Caco-2 (cell line): ENCODE results near the gene CD151. TPM values are rescaled to one million over a fixed set of nuclear protein-coding genes. Genes with fewer than 3 reads are reported as not detected.

Experiments used
- BruUV-seq: library from RNA; stranded (reverse); fragments of 400-500 nt; replicated peaks from 2 replicates; lab custom pipeline; 2021; lab: Mats Ljungman, UMichigan
- CTCF ChIA-PET: fragments of 300-600 bp; sonication (Branson Sonifier 250); formaldehyde crosslinking; loops from one replicate; lab custom pipeline; 2022; ENCODE audit warnings: antibody characterized with exemption; lab: Charles Lee
- POLR2A ChIA-PET: fragments of 300-600 bp; sonication (Branson Sonifier 250); formaldehyde crosslinking; loops from one replicate; lab custom pipeline; 2022; ENCODE audit warnings: antibody characterized with exemption; lab: Charles Lee
- DNase-seq, 2 experiments: peaks; one replicate each; pipeline versions ENCODE4 v3.0.0 to v3.0.0-alpha.2; 2020 to 2022
- H3K27me3 ChIP-seq: replicated peaks from 2 replicates; pipeline ENCODE4 v1.6.0; 2011; ENCODE audit warnings: low read length; ENCODE audit not compliant: control insufficient read depth, insufficient read depth
- H3K36me3 ChIP-seq: 2 replicates; pipeline ENCODE4 v1.5.1; 2011; ENCODE audit warnings: low read length; ENCODE audit not compliant: control insufficient read depth, insufficient read depth
- H3K4me1 ChIP-seq: fragments of 250-450 bp; sonication (Bioruptor Pico); 2 replicates; pipeline ENCODE4 v1.5.1; 2020; ENCODE audit warnings: mild to moderate bottlenecking
- H3K4me3 ChIP-seq: 2 replicates; pipeline ENCODE4 v1.5.1; 2011; ENCODE audit warnings: low read depth, mild to moderate bottlenecking, control low read depth, low read length
- H3K9me3 ChIP-seq: fragments of 250-450 bp; sonication (Bioruptor Pico); 2 replicates; pipeline ENCODE4 v1.5.1; 2020; ENCODE audit warnings: mild to moderate bottlenecking, moderate library complexity
- H3K27ac Mint-ChIP-seq: one replicate; pipeline ENCODE4 v1.8.0; 2022; ENCODE audit warnings: mixed read lengths; ENCODE audit not compliant: unreplicated experiment
- H3K27me3 Mint-ChIP-seq: one replicate; pipeline ENCODE4 v1.8.0; 2022; ENCODE audit warnings: mixed read lengths; ENCODE audit not compliant: insufficient read depth, unreplicated experiment
- H3K36me3 Mint-ChIP-seq: one replicate; pipeline ENCODE4 v1.8.0; 2022; ENCODE audit warnings: mild to moderate bottlenecking, mixed read lengths; ENCODE audit not compliant: insufficient read depth, unreplicated experiment
- H3K4me1 Mint-ChIP-seq: one replicate; pipeline ENCODE4 v1.8.0; 2022; ENCODE audit warnings: low read depth, mixed read lengths; ENCODE audit not compliant: unreplicated experiment
- H3K4me3 Mint-ChIP-seq: one replicate; pipeline ENCODE4 v1.8.0; 2022; ENCODE audit warnings: mild to moderate bottlenecking, moderate library complexity, mixed read lengths; ENCODE audit not compliant: unreplicated experiment
- H3K9me3 Mint-ChIP-seq: one replicate; pipeline ENCODE4 v1.8.0; 2022; ENCODE audit warnings: mixed read lengths; ENCODE audit not compliant: unreplicated experiment
- intact Hi-C: fragments of 100-400 bp; cut with micrococcal nuclease; formaldehyde crosslinking; loops from one replicate; pipeline ENCODE4 v1.10.0; 2022; ENCODE audit not compliant: unreplicated experiment
- total RNA-seq: library from RNA; stranded (reverse); gene quantifications from 2 replicates; pipeline ENCODE4 v1.2.3, GENCODE V29; 2022
- TF ChIP-seq, protein P1 (sequence below), 2 experiments: fragments of 200-600 bp in 1 of 2; IDR thresholded peaks; 1 replicate in 1 of 2; 2 replicates in 1 of 2; pipeline versions ENCODE4 v1.5.1 to v1.8.0; 2011 to 2022; ENCODE audit warnings: antibody characterized with exemption in 1 of 2, control low read depth in 1 of 2, inconsistent platforms in 1 of 2, low read depth in 1 of 2, low read length in 1 of 2, mild to moderate bottlenecking in 1 of 2, moderate library complexity in 1 of 2; ENCODE audit not compliant: insufficient read depth in 1 of 2, severe bottlenecking in 1 of 2, unreplicated experiment in 1 of 2

Gene CD151
- total RNA-seq, 1 experiment from 2014 or later = 268 TPM

DNA sequence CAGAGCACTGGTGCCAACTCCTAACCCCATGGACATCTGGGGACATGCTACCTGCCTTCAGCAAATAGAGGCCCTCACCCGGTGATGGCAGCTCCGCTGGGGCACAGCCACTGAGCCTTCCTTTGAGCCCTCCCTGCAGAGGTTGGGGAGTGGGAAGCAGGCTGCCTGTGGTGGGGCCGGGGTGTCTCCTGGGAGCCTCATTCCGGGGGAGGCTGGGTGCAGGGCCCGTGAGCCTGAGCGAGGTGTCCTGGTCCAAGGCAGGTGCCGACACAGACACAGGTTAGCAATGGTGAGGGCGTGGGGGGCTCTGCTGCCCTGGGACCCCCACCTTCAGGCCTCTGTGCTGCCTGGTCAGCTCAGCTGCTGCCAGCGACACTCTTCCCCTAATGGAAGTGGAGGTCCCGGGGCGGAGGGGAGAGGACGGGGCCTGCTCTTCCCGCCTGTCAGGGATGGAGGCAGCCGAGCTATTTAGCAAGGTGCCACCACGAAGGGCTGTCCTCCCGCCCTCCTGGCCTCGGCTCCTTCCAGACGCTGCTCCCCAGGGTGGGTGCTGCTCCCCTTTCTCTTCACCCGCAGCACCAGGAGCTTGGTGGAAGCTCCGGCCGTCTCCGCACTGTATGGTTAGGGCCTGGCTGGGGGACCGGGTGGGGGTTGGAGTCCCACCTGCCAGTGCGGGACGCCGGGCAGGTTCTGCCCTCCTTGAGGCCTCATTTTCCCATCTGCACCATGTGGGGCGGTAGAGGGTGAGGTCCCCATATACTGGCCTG is 21.1 kb downstream of the CD151 start:
- ChIA-PET CTCF (no interaction called here), POLR2A (no interaction called here)
- H3K9me3 ChIP-seq = no peaks in the 10 kb centered on the region
- DNase-seq = no peak
- no peak overlapping the region for H3K4me3 Mint-ChIP-seq
- intact Hi-C loops = no loop called here
- BruUV-seq = no TSS peak
- H3K9me3 Mint-ChIP-seq = no peaks in the 10 kb centered on the region
- no peaks in the 10 kb centered on the region for H3K4me1 Mint-ChIP-seq
- no peak overlapping the region for H3K4me3 ChIP-seq
- no peaks in the 10 kb centered on the region for H3K27me3 ChIP-seq
- peaks cover 57% of the 10 kb centered on the region for H3K36me3 Mint-ChIP-seq
- TF ChIP-seq, protein P1, sequence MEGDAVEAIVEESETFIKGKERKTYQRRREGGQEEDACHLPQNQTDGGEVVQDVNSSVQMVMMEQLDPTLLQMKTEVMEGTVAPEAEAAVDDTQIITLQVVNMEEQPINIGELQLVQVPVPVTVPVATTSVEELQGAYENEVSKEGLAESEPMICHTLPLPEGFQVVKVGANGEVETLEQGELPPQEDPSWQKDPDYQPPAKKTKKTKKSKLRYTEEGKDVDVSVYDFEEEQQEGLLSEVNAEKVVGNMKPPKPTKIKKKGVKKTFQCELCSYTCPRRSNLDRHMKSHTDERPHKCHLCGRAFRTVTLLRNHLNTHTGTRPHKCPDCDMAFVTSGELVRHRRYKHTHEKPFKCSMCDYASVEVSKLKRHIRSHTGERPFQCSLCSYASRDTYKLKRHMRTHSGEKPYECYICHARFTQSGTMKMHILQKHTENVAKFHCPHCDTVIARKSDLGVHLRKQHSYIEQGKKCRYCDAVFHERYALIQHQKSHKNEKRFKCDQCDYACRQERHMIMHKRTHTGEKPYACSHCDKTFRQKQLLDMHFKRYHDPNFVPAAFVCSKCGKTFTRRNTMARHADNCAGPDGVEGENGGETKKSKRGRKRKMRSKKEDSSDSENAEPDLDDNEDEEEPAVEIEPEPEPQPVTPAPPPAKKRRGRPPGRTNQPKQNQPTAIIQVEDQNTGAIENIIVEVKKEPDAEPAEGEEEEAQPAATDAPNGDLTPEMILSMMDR (IDR thresholded peaks at IDR 0.05; ENCODE audit: insufficient read depth in 1 of 2, low read depth in 1 of 2, low read length in 1 of 2, severe bottlenecking in 1 of 2, unreplicated experiment in 1 of 2) = no peak
- H3K4me1 ChIP-seq = peaks cover 17% of the 10 kb centered on the region
- no peak overlapping the region for H3K27ac Mint-ChIP-seq
- H3K36me3 ChIP-seq = no peaks in the 10 kb centered on the region
- no peaks in the 10 kb centered on the region for H3K27me3 Mint-ChIP-seq

- Mint-ChIP-seq H3K9me3 (no peaks in the 10 kb centered on the region), H3K4me3 (no peak overlapping the region), H3K27ac (no peak overlapping the region), H3K27me3 (no peaks in the 10 kb centered on the region), H3K36me3 (peaks cover 56% of the 10 kb centered on the region), H3K4me1 (no peaks in the 10 kb centered on the region)
- CTCF ChIA-PET = interaction anchor here (0.6 kb wide), 1 partner anchor 16 kb away, joined by 3 read pairs; no protein-coding TSS in a partner anchor
- H3K36me3 ChIP-seq = no peaks in the 10 kb centered on the region
- DNase-seq = no peak
- H3K27me3 ChIP-seq = no peaks in the 10 kb centered on the region
- POLR2A ChIA-PET = interaction anchor here (0.7 kb wide), 1 partner anchor 27 kb away, joined by 3 read pairs; no protein-coding TSS in a partner anchor
- H3K4me1 ChIP-seq = peaks cover 12% of the 10 kb centered on the region
- intact Hi-C loops = no loop called here
- TF ChIP-seq, protein P1 (IDR thresholded peaks at IDR 0.05; ENCODE audit: insufficient read depth in 1 of 2, low read depth in 1 of 2, low read length in 1 of 2, severe bottlenecking in 1 of 2, unreplicated experiment in 1 of 2) = no peak
- no TSS peak for BruUV-seq
- H3K4me3 ChIP-seq = no peak overlapping the region
- H3K9me3 ChIP-seq = no peaks in the 10 kb centered on the region
Measured at GRCh38 chr11:854601-855329, 22.0 kb downstream of the CD151 start.

- H3K9me3 Mint-ChIP-seq = no peaks in the 10 kb centered on the region
- POLR2A ChIA-PET = interaction anchor here (0.7 kb wide), 1 partner anchor 28 kb away, joined by 3 read pairs; no protein-coding TSS in a partner anchor
Measured at GRCh38 chr11:855330-855674, 22.6 kb downstream of the CD151 start.

More at GRCh38 chr11:855330-855674, 22.6 kb downstream of the CD151 start:
- H3K27me3 Mint-ChIP-seq = no peaks in the 10 kb centered on the region
- DNase-seq = no peak
- intact Hi-C loops = no loop called here
- H3K27ac Mint-ChIP-seq = no peak overlapping the region
- TF ChIP-seq, protein P1 (IDR thresholded peaks at IDR 0.05; ENCODE audit: insufficient read depth in 1 of 2, low read depth in 1 of 2, low read length in 1 of 2, severe bottlenecking in 1 of 2, unreplicated experiment in 1 of 2) = no peak
- peaks cover 57% of the 10 kb centered on the region for H3K36me3 Mint-ChIP-seq
- no peak overlapping the region for H3K4me3 Mint-ChIP-seq
- Histone ChIP-seq H3K9me3 (no peaks in the 10 kb centered on the region), H3K4me1 (peaks cover 10% of the 10 kb centered on the region), H3K4me3 (no peak overlapping the region), H3K36me3 (no peaks in the 10 kb centered on the region; the same call in 1 of the 2 replicates), H3K27me3 (no peaks in the 10 kb centered on the region)
- CTCF ChIA-PET = no interaction called here
- H3K4me1 Mint-ChIP-seq = no peaks in the 10 kb centered on the region
- BruUV-seq = no TSS peak
